H1 (cell line): ENCODE results near the gene EMC10. TPM values are rescaled to one million over a fixed set of nuclear protein-coding genes. Genes with fewer than 3 reads are reported as not detected.
A peak's percentile ranks its signal among the peaks of the same experiment; 100 is the strongest.

Source experiments
- CTCF ChIA-PET: fragments of 300-600 bp; sonication (Branson Sonifier 250); formaldehyde crosslinking; loops from one replicate; lab custom pipeline; 2021; ENCODE audit not compliant: partially characterized antibody; lab: Charles Lee
- POLR2A ChIA-PET: fragments of 300-600 bp; sonication (Branson Sonifier 250); formaldehyde crosslinking; loops from one replicate; lab custom pipeline; 2021; ENCODE audit warnings: inconsistent platforms; ENCODE audit not compliant: partially characterized antibody; lab: Charles Lee
- DNase-seq, 2 experiments: peaks; one replicate each; pipeline versions ENCODE4 v3.0.0 to v3.0.0-alpha.2; 2010 to 2022; ENCODE audit warnings: low spot score in 2 of 2, low read depth in 1 of 2, mixed read lengths in 1 of 2
- FAIRE-seq: peaks from 2 replicates; lab custom pipeline; 2011; peaks lifted over from hg19 to GRCh38; lab: Jason Lieb, UNC
- H2AFZ ChIP-seq: 2 replicates; pipeline ENCODE4 v1.8.1; 2012; ENCODE audit warnings: low read length, inconsistent platforms
- H2AK5ac ChIP-seq: 2 replicates; pipeline ENCODE4 v1.6.1; 2013; ENCODE audit warnings: low read depth, low read length
- H2BK120ac ChIP-seq: replicated peaks from 2 replicates; pipeline ENCODE3; 2013; ENCODE audit warnings: low read depth, low read length, inconsistent platforms
- H2BK12ac ChIP-seq: 2 replicates; pipeline ENCODE4 v1.6.1; 2013; ENCODE audit warnings: low read depth, low read length
- H2BK15ac ChIP-seq: 2 replicates; pipeline ENCODE4 v1.6.1; 2013; ENCODE audit warnings: low read length
- H2BK20ac ChIP-seq: 2 replicates; pipeline ENCODE4 v1.6.1; 2013; ENCODE audit warnings: low read length
- H2BK5ac ChIP-seq: 2 replicates; pipeline ENCODE4 v1.6.1; 2013; ENCODE audit warnings: low read depth, low read length
- H3K14ac ChIP-seq: 2 replicates; pipeline ENCODE4 v1.6.1; 2013; ENCODE audit warnings: inconsistent platforms; ENCODE audit not compliant: insufficient read length
- H3K18ac ChIP-seq: 2 replicates; pipeline ENCODE4 v1.6.1; 2013; ENCODE audit warnings: low read length; ENCODE audit errors: extremely low read depth
- H3K23ac ChIP-seq: 2 replicates; pipeline ENCODE4 v1.6.1; 2013; ENCODE audit warnings: inconsistent platforms; ENCODE audit not compliant: insufficient read length
- H3K23me2 ChIP-seq: 2 replicates; pipeline ENCODE4 v1.6.1; 2013; ENCODE audit warnings: low read depth, low read length
- H3K27ac ChIP-seq: 2 replicates; pipeline ENCODE4 v1.6.1; 2011; ENCODE audit warnings: low read depth, low read length, inconsistent platforms
- H3K27me3 ChIP-seq, 4 experiments: replicated peaks in 1 of 4; 1 replicate in 1 of 4; 2 replicates in 3 of 4; pipeline versions ENCODE4 v1.6.1 to v1.8.1; 2011 to 2013; ENCODE audit warnings: low read length in 3 of 4, mild to moderate bottlenecking in 3 of 4, inconsistent platforms in 2 of 4, mixed read lengths in 2 of 4, moderate library complexity in 1 of 4; ENCODE audit not compliant: control insufficient read depth in 3 of 4, insufficient read depth in 3 of 4; ENCODE audit errors: extremely low read depth in 1 of 4
- H3K36me3 ChIP-seq, 4 experiments: 2 replicates each; pipeline versions ENCODE4 v1.6.1 to v1.8.1; 2011 to 2013; ENCODE audit warnings: mild to moderate bottlenecking in 4 of 4, low read length in 3 of 4, moderate library complexity in 2 of 4, control low read depth in 1 of 4, inconsistent platforms in 1 of 4; ENCODE audit not compliant: insufficient read depth in 4 of 4, control insufficient read depth in 2 of 4
- H3K4ac ChIP-seq: replicated peaks from 2 replicates; pipeline ENCODE3; 2013; ENCODE audit warnings: low read length, low read depth, mixed read lengths, inconsistent platforms; ENCODE audit not compliant: insufficient read length
- H3K4me1 ChIP-seq, 4 experiments: replicated peaks in 1 of 4; 1 replicate in 1 of 4; 2 replicates in 3 of 4; pipeline versions ENCODE4 v1.6.1 to v1.8.1; 2011 to 2013; ENCODE audit warnings: low read length in 3 of 4, inconsistent platforms in 2 of 4, mixed read lengths in 1 of 4; ENCODE audit not compliant: insufficient read depth in 4 of 4, control insufficient read depth in 3 of 4
- H3K4me2 ChIP-seq, 2 experiments: 2 replicates each; pipeline versions ENCODE4 v1.6.1 to v1.8.1; 2011 to 2013; ENCODE audit warnings: low read depth in 2 of 2, low read length in 2 of 2, control low read depth in 1 of 2, inconsistent platforms in 1 of 2, mild to moderate bottlenecking in 1 of 2; ENCODE audit not compliant: insufficient read depth in 1 of 2
- H3K4me3 ChIP-seq, 4 experiments: fragments of 200-600, 300-600 bp in 1 of 4; sonication (generic), shearing (Covaris generic), sonication (Bioruptor Twin) in 1 of 4; 2 replicates each; pipeline versions ENCODE4 v1.5.1 to v1.8.1; 2011 to 2016; ENCODE audit warnings: low read length in 4 of 4, low read depth in 3 of 4, control low read depth in 2 of 4, inconsistent platforms in 2 of 4, mild to moderate bottlenecking in 2 of 4, mixed read lengths in 1 of 4, moderate library complexity in 1 of 4; ENCODE audit not compliant: insufficient read depth in 2 of 4; ENCODE audit errors: extremely low read depth in 1 of 4
- H3K56ac ChIP-seq: replicated peaks from 2 replicates; pipeline ENCODE3; 2013; ENCODE audit warnings: low read depth, mild to moderate bottlenecking, mixed read lengths, low read length, inconsistent platforms; ENCODE audit not compliant: insufficient read length
- H3K79me1 ChIP-seq: 2 replicates; pipeline ENCODE4 v1.6.1; 2013; ENCODE audit warnings: low read depth, low read length, control low read depth
- H3K79me2 ChIP-seq, 2 experiments: 2 replicates each; pipeline versions ENCODE4 v1.6.1 to v1.8.1; 2012 to 2013; ENCODE audit warnings: low read length in 2 of 2, mild to moderate bottlenecking in 2 of 2, inconsistent platforms in 1 of 2; ENCODE audit not compliant: insufficient read depth in 2 of 2, control insufficient read depth in 1 of 2
- H3K9ac ChIP-seq, 4 experiments: replicated peaks in 1 of 4; 1 replicate in 1 of 4; 2 replicates in 3 of 4; pipeline versions ENCODE4 v1.6.1 to v1.8.1; 2011 to 2013; ENCODE audit warnings: low read depth in 3 of 4, low read length in 3 of 4, control low read depth in 2 of 4, mild to moderate bottlenecking in 2 of 4, moderate library complexity in 2 of 4, inconsistent platforms in 1 of 4; ENCODE audit errors: extremely low read depth in 1 of 4
- H3K9me3 ChIP-seq, 2 experiments: 2 replicates each; pipeline versions ENCODE4 v1.6.1 to v1.8.1; 2012 to 2013; ENCODE audit warnings: mild to moderate bottlenecking in 2 of 2, moderate library complexity in 2 of 2, control low read depth in 1 of 2, inconsistent platforms in 1 of 2, low read depth in 1 of 2, low read length in 1 of 2, mixed read lengths in 1 of 2; ENCODE audit not compliant: insufficient read depth in 2 of 2
- H4K20me1 ChIP-seq, 2 experiments: replicated peaks in 1 of 2; 2 replicates each; pipeline versions ENCODE3 to v1.8.1; 2011 to 2013; ENCODE audit warnings: inconsistent platforms in 2 of 2, low read length in 2 of 2, mild to moderate bottlenecking in 1 of 2; ENCODE audit not compliant: insufficient read depth in 2 of 2, control insufficient read depth in 1 of 2
- H4K5ac ChIP-seq: 2 replicates; pipeline ENCODE4 v1.6.1; 2013; ENCODE audit warnings: low read length, low read depth, mixed read lengths, inconsistent platforms; ENCODE audit not compliant: insufficient read length
- H4K8ac ChIP-seq: 2 replicates; pipeline ENCODE4 v1.8.0; 2013; ENCODE audit warnings: mild to moderate bottlenecking, moderate library complexity, low read length, inconsistent platforms; ENCODE audit not compliant: insufficient read depth; ENCODE audit errors: extremely low read depth
- H4K91ac ChIP-seq: replicated peaks from 2 replicates; pipeline ENCODE3; 2013; ENCODE audit warnings: low read length, mixed read lengths, inconsistent platforms; ENCODE audit not compliant: insufficient read length
- ASH2L ChIP-seq: fragments of 200-600, 300-600 bp; sonication (generic); IDR thresholded peaks from one replicate; pipeline ENCODE4 v1.7.1; 2017; ENCODE audit warnings: low read length
- EZH2 ChIP-seq: fragments of 200-600 bp; sonication (generic); IDR thresholded peaks from 2 replicates; pipeline ENCODE4 v1.7.1; 2012; ENCODE audit warnings: low read depth, mild to moderate bottlenecking, moderate library complexity, low read length, inconsistent platforms; ENCODE audit not compliant: severe bottlenecking
- MAFK ChIP-seq: IDR thresholded peaks from 2 replicates; pipeline ENCODE4 v1.6.1; 2012; ENCODE audit warnings: low read depth, mild to moderate bottlenecking, improper control_type of control experiment, low read length
- NRF1 ChIP-seq: IDR thresholded peaks from 2 replicates; pipeline ENCODE4 v1.6.1; 2011; ENCODE audit warnings: mild to moderate bottlenecking, low read depth, low read length, improper control_type of control experiment
- POU5F1 ChIP-seq: IDR thresholded peaks from 2 replicates; pipeline ENCODE4 v1.6.1; 2011; ENCODE audit warnings: low read depth, mild to moderate bottlenecking, low read length, moderate library complexity
- WGBS, 2 experiments: shearing (Covaris generic) in 1 of 2; methylation state at CpG; one replicate each; pipeline versions ENCODE4 v1.1.6 to v1.1.7; 2013 to 2015; ENCODE audit warnings: low lambda C conversion rate in 2 of 2, mixed read lengths in 2 of 2, inconsistent platforms in 1 of 2, low coverage in 1 of 2, missing lambda C conversion rate in 1 of 2; ENCODE audit not compliant: insufficient replicate concordance in 2 of 2, insufficient coverage in 1 of 2, insufficient read length in 1 of 2; ENCODE audit errors: extremely low coverage in 1 of 2, missing lambda C conversion rate in 1 of 2; 5-methylcytosine and 5-hydroxymethylcytosine counted together
- polyA plus RNA-seq, 7 experiments: library from polyadenylated mRNA; depleted of rRNA in 3 of 7; stranded (reverse) in 5 of 7; unstranded in 2 of 7; fragments of >200 nt in 5 of 7; fragments of 200-250 nt in 2 of 7; gene quantifications; 1 replicate in 5 of 7; 2 replicates in 1 of 7; 4 replicates in 1 of 7; pipeline versions ENCODE4 v1.2.1 to v1.2.3, GENCODE V29; 2011 to 2013; ENCODE audit warnings: missing spikeins in 2 of 7, mixed read lengths in 2 of 7
- total RNA-seq: library from RNA; stranded (reverse); fragmentation: NEBNext Ultra II Directional; extraction: Animal tissue kit (Norgen Biotek cat#: 25700); gene quantifications from 2 replicates; pipeline ENCODE4 v1.2.1, GENCODE V29; 2021

Gene EMC10
- total and polyA plus RNA-seq, 2 of the 8 experiments (the other 6 are each of a cell fraction or from before 2014, with no cell fraction given), result 77.6 to 103 TPM

- Histone ChIP-seq H3K79me2 (no peaks in the 10 kb centered on the region), H3K4me3 (no peak overlapping the region), H3K14ac (no peak overlapping the region), H3K79me1 (no peaks in the 10 kb centered on the region), H2BK20ac (no peak overlapping the region), H2BK15ac (no peak overlapping the region), H2BK120ac (no peak overlapping the region), H4K8ac (peak overlapping the region; percentile 3; the same call in 1 of the 2 replicates), H3K27me3 (no peaks in the 10 kb centered on the region), H2AFZ (no peak overlapping the region), H3K23me2 (no peaks in the 10 kb centered on the region; the same call in 1 of the 2 replicates), H3K27ac (no peak overlapping the region), H2BK12ac (no peak overlapping the region), H3K18ac (no peak overlapping the region), H2BK5ac (no peak overlapping the region), H3K4me1 (peaks cover 0 to 5% (median 1%) of the 10 kb centered on the region in 4 experiments; a peak in 3 of 7 replicates), H4K91ac (no peak overlapping the region), H2AK5ac (no peak overlapping the region), H3K36me3 (0 out of 8 replicates have a peak, but pooled peaks cover 0 to 3% (median 0%) of the 10 kb centered on the region in 4 experiments), H3K9me3 (peaks cover 0 to 3% of the 10 kb centered on the region in 2 experiments; a peak in 1 of 4 replicates), H3K4ac (no peak overlapping the region), H3K23ac (no peak overlapping the region), H3K9ac (no peak overlapping the region), H3K4me2 (no peak overlapping the region), H4K5ac (no peak overlapping the region), H4K20me1 (peaks cover 0 to 4% of the 10 kb centered on the region in 2 experiments), H3K56ac (no peak overlapping the region)
- no peak for DNase-seq
- 84% methylated on average over 7 of the region's 11 CpGs; no CpG with 5 or more reads in 1 of the 2 experiments for WGBS, 2 experiments
- ChIA-PET POLR2A (interaction anchor here (1.3 to 1.6 kb wide), 2 partner anchors 49 to 244 kb away, joined by 3 to 4 read pairs; no protein-coding TSS in a partner anchor), CTCF (interaction anchor here (0.6 to 17.1 kb wide), 18 partner anchors 11 to 1328 kb away, joined by 3 to 269 read pairs (median 10); partner anchors contain the start of genes ASPDH and JOSD2)
- FAIRE-seq, result no peak
- TF ChIP-seq MAFK (no peak), EZH2 (no peak), ASH2L (no peak), POU5F1 (no peak), NRF1 (no peak)
These were observed 59.4 kb downstream of the EMC10 start for GRCh38 chr19:50535672-50536187.
